ENCODE results near the gene OGG1.

GRCh38 chr3:9786209-9786739 is 36.5 kb downstream of the OGG1 start:
- TF ChIP-seq CTCF (conservative IDR thresholded peaks at IDR 0.05; ENCODE audit: low read depth, low read length), result no peak
- TF ChIP-seq EZH2 (IDR thresholded peaks at IDR 0.05; ENCODE audit: low read length, unreplicated experiment), result no peak

Data from PC-3 (cell line).